CD4-positive, CD25-positive, alpha-beta regulatory T cell (primary cell): ENCODE data around the gene AGAP9. TPM values are rescaled to one million over a fixed set of nuclear protein-coding genes. Genes with fewer than 3 reads are reported as not detected.
A peak's percentile ranks its signal among the peaks of the same experiment; 100 is the strongest.
"Not testable (repeated sequence)": the region's sequence is repeated elsewhere in the genome, so short reads cannot be mapped to it uniquely, and the experiment has no call there.

Experiments
- ATAC-seq, 2 donors: fragments of 150-1000 bp; cut with Tn5 transposase; one replicate each; pipeline ENCODE4 v1.10.0; 2021; ENCODE audit warnings: low read depth in 2 of 2, moderate number of reproducible peaks in 2 of 2, moderate library complexity in 1 of 2
- DNase-seq, 3 donors: peaks; one replicate each; pipeline versions ENCODE4 v3.0.0 to v3.0.0-alpha.2; 2012 to 2022; ENCODE audit warnings: mixed read lengths in 1 of 3
- H3K27ac ChIP-seq: one replicate; pipeline ENCODE4 v1.7.0; 2013; ENCODE audit warnings: mild to moderate bottlenecking, low read length; ENCODE audit not compliant: insufficient read depth, poor library complexity, severe bottlenecking
- H3K27me3 ChIP-seq: one replicate; pipeline ENCODE4 v1.7.0; 2013; ENCODE audit warnings: low read length; ENCODE audit not compliant: control insufficient read depth, insufficient read depth
- H3K36me3 ChIP-seq: one replicate; pipeline ENCODE4 v1.7.0; 2013; ENCODE audit warnings: mild to moderate bottlenecking, low read length, moderate library complexity; ENCODE audit not compliant: control insufficient read depth, insufficient read depth
- H3K4me1 ChIP-seq: 2 replicates; pipeline ENCODE4 v1.7.0; 2013; ENCODE audit warnings: mild to moderate bottlenecking, low read length; ENCODE audit not compliant: insufficient read depth, control insufficient read depth, poor library complexity, severe bottlenecking
- H3K4me3 ChIP-seq: one replicate; pipeline ENCODE4 v1.7.0; 2013; ENCODE audit warnings: low read depth, mild to moderate bottlenecking, low read length, moderate library complexity
- H3K9me3 ChIP-seq, 2 experiments: 1 replicate in 1 of 2; 2 replicates in 1 of 2; pipeline ENCODE4 v1.7.0; 2013; ENCODE audit warnings: low read length in 2 of 2, mild to moderate bottlenecking in 1 of 2, moderate library complexity in 1 of 2; ENCODE audit not compliant: control insufficient read depth in 2 of 2
- H3K27ac Mint-ChIP-seq, 3 donors: one replicate each; pipeline ENCODE4 v1.8.0; 2020 to 2022; ENCODE audit warnings: mild to moderate bottlenecking in 3 of 3, mixed read lengths in 3 of 3, moderate library complexity in 2 of 3
- H3K27me3 Mint-ChIP-seq: one replicate; pipeline ENCODE4 v1.8.0; 2022; ENCODE audit warnings: mild to moderate bottlenecking, mixed read lengths
- H3K36me3 Mint-ChIP-seq: one replicate; pipeline ENCODE4 v1.8.0; 2020; ENCODE audit warnings: mixed read lengths
- H3K4me1 Mint-ChIP-seq, 4 donors: one replicate each; pipeline ENCODE4 v1.8.0; 2020 to 2022; ENCODE audit warnings: mixed read lengths in 4 of 4, mild to moderate bottlenecking in 1 of 4
- H3K4me3 Mint-ChIP-seq, 4 donors: one replicate each; pipeline ENCODE4 v1.8.0; 2020 to 2022; ENCODE audit warnings: mild to moderate bottlenecking in 4 of 4, mixed read lengths in 4 of 4, moderate library complexity in 3 of 4
- H3K9me3 Mint-ChIP-seq, 7 donors: one replicate each; pipeline ENCODE4 v1.8.0; 2020 to 2022; ENCODE audit warnings: mixed read lengths in 7 of 7, mild to moderate bottlenecking in 3 of 7, moderate library complexity in 2 of 7
- polyA plus RNA-seq, 4 donors: library from polyadenylated mRNA; unstranded; fragments of 300-500 nt; fragmentation: Illumina TruSeq; gene quantifications; one replicate each; pipeline ENCODE4 v1.2.3, GENCODE V29; 2021
- total RNA-seq: library from RNA; stranded (reverse); gene quantifications from one replicate; pipeline ENCODE4 v1.2.3, GENCODE V29; 2022

Gene AGAP9
- total and polyA plus RNA-seq, 5 donors from 2014 or later: 0.07 to 8.0 (median 0.46) TPM; not detected in 2

- not testable (repeated sequence) for H3K4me1 ChIP-seq, H3K27ac ChIP-seq, H3K4me3 ChIP-seq, H3K27me3 Mint-ChIP-seq, H3K9me3 Mint-ChIP-seq, H3K4me1 Mint-ChIP-seq, H3K4me3 Mint-ChIP-seq, H3K27ac Mint-ChIP-seq, H3K36me3 Mint-ChIP-seq, H3K36me3 ChIP-seq, DNase-seq, ATAC-seq, H3K9me3 ChIP-seq, H3K27me3 ChIP-seq
Measured at GRCh38 chr10:47473516-47473915, 49.9 kb downstream of the AGAP9 start.

- not testable (repeated sequence) for DNase-seq, H3K27me3 ChIP-seq, H3K27me3 Mint-ChIP-seq, H3K27ac ChIP-seq, H3K36me3 Mint-ChIP-seq, H3K9me3 Mint-ChIP-seq, H3K9me3 ChIP-seq, H3K4me1 Mint-ChIP-seq, H3K36me3 ChIP-seq, H3K4me3 Mint-ChIP-seq, H3K4me1 ChIP-seq, H3K27ac Mint-ChIP-seq, H3K4me3 ChIP-seq
- ATAC-seq: peak; percentile 12 to 18
Measured at GRCh38 chr10:47472647-47473046, 50.8 kb downstream of the AGAP9 start.

GRCh38 chr10:47472072-47472471 lies 51.4 kb downstream of the AGAP9 start:
- H3K36me3 Mint-ChIP-seq, H3K27ac ChIP-seq, H3K4me3 Mint-ChIP-seq, DNase-seq, H3K9me3 Mint-ChIP-seq, H3K27ac Mint-ChIP-seq, H3K27me3 Mint-ChIP-seq, H3K4me3 ChIP-seq, H3K4me1 ChIP-seq, ATAC-seq, H3K9me3 ChIP-seq, H3K36me3 ChIP-seq, H3K27me3 ChIP-seq, H3K4me1 Mint-ChIP-seq: not testable (repeated sequence)

GRCh38 chr10:47468731-47469528 lies 54.5 kb downstream of the AGAP9 start:
- H3K4me3 Mint-ChIP-seq: not testable (repeated sequence)

GRCh38 chr10:47467957-47468356 lies 55.5 kb downstream of the AGAP9 start:
- not testable (repeated sequence) for DNase-seq, H3K27ac Mint-ChIP-seq, H3K27ac ChIP-seq, H3K4me3 ChIP-seq, ATAC-seq, H3K4me3 Mint-ChIP-seq, H3K4me1 Mint-ChIP-seq, H3K9me3 ChIP-seq, H3K4me1 ChIP-seq, H3K27me3 Mint-ChIP-seq, H3K9me3 Mint-ChIP-seq, H3K27me3 ChIP-seq, H3K36me3 ChIP-seq, H3K36me3 Mint-ChIP-seq

More at GRCh38 chr10:47468731-47469528, 54.5 kb downstream of the AGAP9 start:
- H3K27ac ChIP-seq, H3K27me3 ChIP-seq, H3K9me3 Mint-ChIP-seq, H3K4me1 ChIP-seq, H3K4me1 Mint-ChIP-seq, H3K27ac Mint-ChIP-seq, ATAC-seq, DNase-seq, H3K27me3 Mint-ChIP-seq, H3K9me3 ChIP-seq, H3K4me3 ChIP-seq, H3K36me3 ChIP-seq, H3K36me3 Mint-ChIP-seq: not testable (repeated sequence)

GRCh38 chr10:47467458-47467857 lies 56.0 kb downstream of the AGAP9 start:
- not testable (repeated sequence) for H3K4me1 Mint-ChIP-seq, H3K27me3 Mint-ChIP-seq, H3K4me1 ChIP-seq, H3K36me3 ChIP-seq, H3K27me3 ChIP-seq, DNase-seq, H3K36me3 Mint-ChIP-seq, H3K4me3 ChIP-seq, H3K27ac ChIP-seq, H3K9me3 Mint-ChIP-seq, ATAC-seq, H3K9me3 ChIP-seq, H3K27ac Mint-ChIP-seq, H3K4me3 Mint-ChIP-seq

GRCh38 chr10:47465216-47465917 lies 58.1 kb downstream of the AGAP9 start:
- not testable (repeated sequence) for H3K9me3 ChIP-seq, H3K4me1 ChIP-seq, H3K9me3 Mint-ChIP-seq, ATAC-seq, H3K4me3 Mint-ChIP-seq, H3K27me3 ChIP-seq, H3K27ac Mint-ChIP-seq, H3K27me3 Mint-ChIP-seq, H3K36me3 ChIP-seq, H3K27ac ChIP-seq, DNase-seq, H3K36me3 Mint-ChIP-seq, H3K4me1 Mint-ChIP-seq, H3K4me3 ChIP-seq
